DMS53 treated with DMSO at 0.1 percent for 48 hours (cell line): ENCODE measurements around the gene PHKA2.
"Not testable (repeated sequence)": the region's sequence is repeated elsewhere in the genome, so short reads cannot be mapped to it uniquely, and the experiment has no call there.

ENCODE experiments used
- DNase-seq: peaks from one replicate; lab custom pipeline; 2025; ENCODE audit not compliant: unreplicated experiment; lab: John Stamatoyannopoulos, UW

PHKA2 gene

GRCh38 chrX:18983666-18984380, at the start of gene PHKA2:
TSS of gene PHKA2 (minus strand) at chrX:18984114. CDS start at chrX:18983932, 182 bp downstream.
- peak; percentile 26 for DNase-seq

GRCh38 chrX:19030805-19031204, 46.9 kb upstream of the PHKA2 start:
- peak; percentile 15 for DNase-seq

- DNase-seq, result no peak
Observed at GRCh38 chrX:19028560-19028959, 44.6 kb upstream of the PHKA2 start.

- no peak for DNase-seq
Observed at GRCh38 chrX:19024366-19024765, 40.5 kb upstream of the PHKA2 start.

- no peak for DNase-seq
Observed at GRCh38 chrX:19019996-19020395, 36.1 kb upstream of the PHKA2 start.

- DNase-seq, result peak; percentile 25
Observed at GRCh38 chrX:19017271-19017670, 33.4 kb upstream of the PHKA2 start.

GRCh38 chrX:19016614-19017013, 32.7 kb upstream of the PHKA2 start:
- DNase-seq, result not testable (repeated sequence)

- DNase-seq, result no peak
Observed at GRCh38 chrX:19007868-19008267, 24.0 kb upstream of the PHKA2 start.

GRCh38 chrX:19007011-19007410, 23.1 kb upstream of the PHKA2 start:
- no peak for DNase-seq

GRCh38 chrX:19005909-19006308, 22.0 kb upstream of the PHKA2 start:
- peak; percentile 6 for DNase-seq

- no peak for DNase-seq
Observed at GRCh38 chrX:19003756-19004155, 19.8 kb upstream of the PHKA2 start.

- DNase-seq, result no peak
Observed at GRCh38 chrX:18998653-18999052, 14.7 kb upstream of the PHKA2 start.

GRCh38 chrX:18997916-18998315, 14.0 kb upstream of the PHKA2 start:
- DNase-seq, result no peak

GRCh38 chrX:18996536-18996935, 12.6 kb upstream of the PHKA2 start:
- DNase-seq, result no peak

- DNase-seq, result no peak
Observed at GRCh38 chrX:18995221-18995620, 11.3 kb upstream of the PHKA2 start.

GRCh38 chrX:18994713-18995112, 10.8 kb upstream of the PHKA2 start:
- no peak for DNase-seq

GRCh38 chrX:18992829-18993228, 8.9 kb upstream of the PHKA2 start:
- no peak for DNase-seq

- peak; percentile 38 for DNase-seq
Observed at GRCh38 chrX:18985186-18985435, 1.2 kb upstream of the PHKA2 start.

GRCh38 chrX:18984381-18985185, 669 bp upstream of the PHKA2 start:
- DNase-seq, result peak; percentile 69

GRCh38 chrX:18981124-18981807, 2.6 kb downstream of the PHKA2 start:
- DNase-seq, result no peak

GRCh38 chrX:18980262-18980661, 3.7 kb downstream of the PHKA2 start:
- not testable (repeated sequence) for DNase-seq

- DNase-seq, result no peak
Observed at GRCh38 chrX:18974993-18975392, 8.9 kb downstream of the PHKA2 start.
